CD4-positive, alpha-beta T cell (primary cell): ENCODE measurements around the gene PEX3. TPM values are rescaled to one million over a fixed set of nuclear protein-coding genes. Genes with fewer than 3 reads are reported as not detected.
A peak's percentile ranks its signal among the peaks of the same experiment; 100 is the strongest.

Experiments
- ATAC-seq: fragments of 200-7000 bp; cut with Tn5 transposase; one replicate; pipeline ENCODE4 v1.10.0; 2022; ENCODE audit warnings: mild to moderate bottlenecking; ENCODE audit not compliant: poor library complexity
- CTCF ChIA-PET: fragments of 350-600 bp; sonication (Branson Sonifier 250); formaldehyde crosslinking; loops from one replicate; lab custom pipeline; 2021; ENCODE audit warnings: antibody characterized with exemption, inconsistent platforms; lab: Charles Lee
- POLR2A ChIA-PET: fragments of 350-600 bp; sonication (Branson Sonifier 250); formaldehyde crosslinking; loops from one replicate; lab custom pipeline; 2021; ENCODE audit warnings: antibody characterized with exemption, inconsistent platforms; lab: Charles Lee
- DNase-seq, 14 experiments: peaks; one replicate each; pipeline ENCODE4 v3.0.0-alpha.2; 2013 to 2020; ENCODE audit warnings: mixed read lengths in 2 of 14
- H3K27ac ChIP-seq, 2 donors: one replicate each; pipeline versions ENCODE4 v1.5.1 to v1.7.0; 2013; ENCODE audit warnings: low read length in 2 of 2, low read depth in 1 of 2, mild to moderate bottlenecking in 1 of 2
- H3K27me3 ChIP-seq, 2 experiments: 1 replicate in 1 of 2; 2 replicates in 1 of 2; pipeline versions ENCODE4 v1.6.1 to v1.7.0; 2013; ENCODE audit warnings: low read length in 2 of 2, control low read depth in 1 of 2, mild to moderate bottlenecking in 1 of 2, moderate library complexity in 1 of 2; ENCODE audit not compliant: insufficient read depth in 2 of 2, control insufficient read depth in 1 of 2
- H3K36me3 ChIP-seq: one replicate; pipeline ENCODE4 v1.6.1; 2013; ENCODE audit warnings: low read length, control low read depth; ENCODE audit not compliant: insufficient read depth
- H3K4me1 ChIP-seq: one replicate; pipeline ENCODE4 v1.6.1; 2013; ENCODE audit warnings: low read length, control low read depth; ENCODE audit not compliant: insufficient read depth
- H3K4me3 ChIP-seq: one replicate; pipeline ENCODE4 v1.5.1; 2013; ENCODE audit warnings: mild to moderate bottlenecking, low read length, moderate library complexity
- H3K9me3 ChIP-seq, 2 experiments: 1 replicate in 1 of 2; 2 replicates in 1 of 2; pipeline versions ENCODE4 v1.6.1 to v1.7.0; 2013; ENCODE audit warnings: low read length in 2 of 2, mild to moderate bottlenecking in 2 of 2, control low read depth in 1 of 2, moderate library complexity in 1 of 2; ENCODE audit not compliant: control insufficient read depth in 1 of 2, insufficient read depth in 1 of 2
- H3K27ac Mint-ChIP-seq: one replicate; pipeline ENCODE4 v1.8.0; 2020; ENCODE audit warnings: mixed read lengths
- H3K27me3 Mint-ChIP-seq: one replicate; pipeline ENCODE4 v1.8.0; 2021; ENCODE audit warnings: mixed read lengths
- H3K36me3 Mint-ChIP-seq: one replicate; pipeline ENCODE4 v1.8.0; 2021; ENCODE audit warnings: low read depth, mixed read lengths
- H3K4me1 Mint-ChIP-seq: one replicate; pipeline ENCODE4 v1.8.0; 2021; ENCODE audit warnings: low read depth, mixed read lengths
- H3K4me3 Mint-ChIP-seq: one replicate; pipeline ENCODE4 v1.8.0; 2020; ENCODE audit warnings: mild to moderate bottlenecking, mixed read lengths
- H3K9me3 Mint-ChIP-seq: one replicate; pipeline ENCODE4 v1.8.0; 2020; ENCODE audit warnings: mixed read lengths
- CTCF ChIP-seq: fragments of 200-600 bp; IDR thresholded peaks from one replicate; pipeline ENCODE4 v1.8.0; 2022; ENCODE audit warnings: antibody characterized with exemption, mild to moderate bottlenecking
- intact Hi-C, 2 experiments: fragments of 100-400 bp; cut with DNase I in 1 of 2; cut with micrococcal nuclease in 1 of 2; formaldehyde crosslinking; loops; one replicate each; pipeline versions ENCODE4 v1.15.1 to v1.9.0; 2023 to 2025; cut with DNase I, micrococcal nuclease
- total RNA-seq, 174 experiments: library from RNA in 2 of 174; stranded (reverse) in 2 of 174; gene quantifications; one replicate each; pipeline ENCODE4 v1.2.3 and lab custom pipeline; 2021 to 2026

The PEX3 gene
- total RNA-seq, 2 experiments from 2014 or later: 7.3 to 9.7 TPM

GRCh38 chr6:143426026-143426425 lies 24.6 kb upstream of the PEX3 start:
- Mint-ChIP-seq H3K9me3 (no peaks in the 10 kb centered on the region), H3K4me3 (no peak overlapping the region), H3K36me3 (peaks cover 5% of the 10 kb centered on the region), H3K4me1 (no peaks in the 10 kb centered on the region), H3K27ac (no peak overlapping the region), H3K27me3 (no peaks in the 10 kb centered on the region)
- H3K36me3 ChIP-seq: no peaks in the 10 kb centered on the region
- no peak for TF ChIP-seq CTCF
- H3K4me3 ChIP-seq: no peak overlapping the region
- ATAC-seq: no peak
- intact Hi-C loops: loop anchor here (5.0 to 10.0 kb wide), 5 partner anchors 391 to 1279 kb away; partner anchors contain the start of genes NMBR (in 1 of the 2) and VTA1 (in 1 of the 2)
- no peak overlapping the region for H3K27ac ChIP-seq
- no peaks in the 10 kb centered on the region for H3K4me1 ChIP-seq
- ChIA-PET CTCF (interaction anchor here (1.4 to 2.6 kb wide), 3 partner anchors 11 to 951 kb away, joined by 3 to 20 read pairs (median 5); no protein-coding TSS in a partner anchor), POLR2A (interaction anchor here (1.7 to 2.4 kb wide), 2 partner anchors 24 to 733 kb away, joined by 4 to 6 read pairs; partner anchors contain the start of genes ADAT2 and PEX3)
- H3K9me3 ChIP-seq: no peaks in the 10 kb centered on the region
- DNase-seq: no peak
- no peaks in the 10 kb centered on the region for H3K27me3 ChIP-seq

- no peaks in the 10 kb centered on the region for H3K27me3 ChIP-seq
- no peak overlapping the region for H3K4me3 ChIP-seq
- peak overlapping the region; percentile 14 for H3K27ac Mint-ChIP-seq
- TF ChIP-seq CTCF: peak; percentile 88
- H3K9me3 Mint-ChIP-seq: no peaks in the 10 kb centered on the region
- ATAC-seq (peak; percentile 100), DNase-seq (peak; percentile 59 to 84 (median 67))
- no peak overlapping the region for H3K27ac ChIP-seq
- no peaks in the 10 kb centered on the region for H3K9me3 ChIP-seq
- H3K4me3 Mint-ChIP-seq: no peak overlapping the region
- POLR2A ChIA-PET: interaction anchor here (0.6 to 2.4 kb wide), 5 partner anchors 23 to 1040 kb away, joined by 3 to 6 read pairs (median 3); partner anchors contain the start of genes ADAT2 and PEX3
- peaks cover 12% of the 10 kb centered on the region for H3K36me3 Mint-ChIP-seq
- intact Hi-C loops: loop anchor here (1.0 to 10.0 kb wide), 9 partner anchors 392 to 1280 kb away; partner anchors contain the start of genes NMBR (in 1 of the 2) and VTA1 (in 1 of the 2)
- no peaks in the 10 kb centered on the region for H3K4me1 Mint-ChIP-seq
- no peaks in the 10 kb centered on the region for H3K36me3 ChIP-seq
- H3K4me1 ChIP-seq: no peaks in the 10 kb centered on the region
- CTCF ChIA-PET: interaction anchor here (0.5 to 2.6 kb wide), 26 partner anchors 9 to 1283 kb away, joined by 3 to 20 read pairs (median 3); partner anchors contain the start of genes ADAT2 and PEX3
- no peaks in the 10 kb centered on the region for H3K27me3 Mint-ChIP-seq
These were observed 23.3 kb upstream of the PEX3 start for GRCh38 chr6:143427109-143427817.

- intact Hi-C loops: loop anchor here (5.0 to 10.0 kb wide), 5 partner anchors 395 to 1283 kb away; partner anchors contain the start of genes NMBR (in 1 of the 2) and VTA1 (in 1 of the 2)
These were observed 20.6 kb upstream of the PEX3 start for GRCh38 chr6:143429970-143430369.

More at GRCh38 chr6:143429970-143430369, 20.6 kb upstream of the PEX3 start:
- H3K36me3 Mint-ChIP-seq: peaks cover 12% of the 10 kb centered on the region
- Histone ChIP-seq H3K4me3 (no peak overlapping the region), H3K4me1 (no peaks in the 10 kb centered on the region), H3K9me3 (no peaks in the 10 kb centered on the region), H3K27me3 (no peaks in the 10 kb centered on the region), H3K36me3 (no peaks in the 10 kb centered on the region), H3K27ac (no peak overlapping the region)
- H3K4me1 Mint-ChIP-seq: no peaks in the 10 kb centered on the region
- H3K9me3 Mint-ChIP-seq: no peaks in the 10 kb centered on the region
- ChIA-PET CTCF (interaction anchor here (1.8 kb wide), 1 partner anchor 955 kb away, joined by 5 read pairs; no protein-coding TSS in a partner anchor), POLR2A (no interaction called here)
- no peak for DNase-seq
- H3K27me3 Mint-ChIP-seq: no peaks in the 10 kb centered on the region
- H3K4me3 Mint-ChIP-seq: no peak overlapping the region
- no peak overlapping the region for H3K27ac Mint-ChIP-seq
- no peak for ATAC-seq
- TF ChIP-seq CTCF: no peak
